GM12878 (cell line): ENCODE results near the gene AGTPBP1. TPM values are rescaled to one million over a fixed set of nuclear protein-coding genes. Genes with fewer than 3 reads are reported as not detected.

Experiments used
- ATAC-seq: fragments of 200-7000 bp; cut with Tn5 transposase; 3 replicates; pipeline ENCODE4 v1.9.1; 2020; ENCODE audit warnings: mild to moderate bottlenecking, moderate library complexity
- BruUV-seq: library from RNA; stranded (reverse); fragments of 400-500 nt; replicated peaks from 2 replicates; lab custom pipeline; 2021; lab: Mats Ljungman, UMichigan
- CTCF ChIA-PET: fragments of 300-600 bp; sonication (Branson Sonifier 250); formaldehyde crosslinking; extraction: SDS; loops from one replicate; lab custom pipeline; 2021; ENCODE audit warnings: inconsistent platforms; lab: Yijun Ruan, JAX
- POLR2A ChIA-PET: fragments of 350-600 bp; formaldehyde crosslinking; extraction: SDS; loops from one replicate; lab custom pipeline; 2021; ENCODE audit warnings: inconsistent platforms; lab: Charles Lee
- RAD21 ChIA-PET: fragments of 300-600 bp; sonication (Branson Sonifier 250); formaldehyde crosslinking; loops from one replicate; lab custom pipeline; 2023; ENCODE audit warnings: antibody characterized with exemption; ENCODE audit not compliant: unreplicated experiment; lab: Charles Lee
- SMC1A ChIA-PET: fragments of 300-600 bp; sonication (Branson Sonifier 250); formaldehyde crosslinking; loops from one replicate; lab custom pipeline; 2023; ENCODE audit not compliant: unreplicated experiment, uncharacterized antibody; lab: Charles Lee
- DNase-seq: peaks from one replicate; pipeline ENCODE4 v3.0.0-alpha.2; 2011; ENCODE audit warnings: low read depth, low spot score
- FAIRE-seq: peaks from 3 replicates; lab custom pipeline; 2011; peaks lifted over from hg19 to GRCh38; lab: Jason Lieb, UNC
- H2AFZ ChIP-seq: 2 replicates; pipeline ENCODE4 v1.6.0; 2011; ENCODE audit warnings: low read depth, low read length, control low read depth; ENCODE audit not compliant: control insufficient read depth
- H3K27ac ChIP-seq: 2 replicates; pipeline ENCODE4 v1.5.1; 2011; ENCODE audit warnings: control low read depth; ENCODE audit not compliant: control insufficient read depth, insufficient read depth
- H3K27me3 ChIP-seq, 2 experiments: replicated peaks in 1 of 2; 2 replicates each; pipeline versions ENCODE4 v1.6.0 to v1.6.1; 2011; ENCODE audit warnings: low read length in 1 of 2; ENCODE audit not compliant: control insufficient read depth in 2 of 2, insufficient read depth in 2 of 2
- H3K36me3 ChIP-seq, 2 experiments: 2 replicates each; pipeline ENCODE4 v1.5.1; 2011; ENCODE audit warnings: low read length in 1 of 2; ENCODE audit not compliant: control insufficient read depth in 2 of 2, insufficient read depth in 2 of 2
- H3K4me1 ChIP-seq: 2 replicates; pipeline ENCODE4 v1.6.1; 2011; ENCODE audit warnings: mild to moderate bottlenecking, low read length, moderate library complexity, mixed read lengths; ENCODE audit not compliant: control insufficient read depth, insufficient read depth
- H3K4me2 ChIP-seq: 2 replicates; pipeline ENCODE4 v1.6.0; 2011; ENCODE audit warnings: control low read depth; ENCODE audit not compliant: control insufficient read depth, insufficient read depth
- H3K4me3 ChIP-seq: fragments of 200-600 bp; sonication (generic); 2 replicates; pipeline ENCODE4 v1.5.1; 2016
- H3K79me2 ChIP-seq: 2 replicates; pipeline ENCODE4 v1.6.0; 2011; ENCODE audit warnings: low read length; ENCODE audit not compliant: control insufficient read depth, insufficient read depth
- H3K9ac ChIP-seq: 2 replicates; pipeline ENCODE4 v1.8.0; 2011; ENCODE audit warnings: low read length, control low read depth, mixed read lengths; ENCODE audit not compliant: control insufficient read depth, insufficient read depth
- H3K9me3 ChIP-seq: replicated peaks from 3 replicates; pipeline ENCODE4 v1.5.1; 2011; ENCODE audit warnings: mild to moderate bottlenecking, low read length; ENCODE audit not compliant: control insufficient read depth, insufficient read depth
- H4K20me1 ChIP-seq: 2 replicates; pipeline ENCODE4 v1.6.0; 2011; ENCODE audit not compliant: control insufficient read depth, insufficient read depth
- ATF7 ChIP-seq: fragments of 450-650 bp; IDR thresholded peaks from 2 replicates; pipeline ENCODE4 v1.6.1; 2016; ENCODE audit warnings: low read depth, mild to moderate bottlenecking
- BHLHE40 ChIP-seq, 2 experiments: fragments of 450-650 bp in 1 of 2; IDR thresholded peaks; 2 replicates each; pipeline ENCODE4 v1.6.1; 2011 to 2017; ENCODE audit warnings: low read depth in 2 of 2, borderline replicate concordance in 1 of 2, improper control_type of control experiment in 1 of 2, low read length in 1 of 2, mild to moderate bottlenecking in 1 of 2
- CBFB ChIP-seq: IDR thresholded peaks from 2 replicates; pipeline ENCODE4 v1.6.1; 2016; ENCODE audit warnings: antibody characterized with exemption, low read depth
- CHD1 ChIP-seq: IDR thresholded peaks from 2 replicates; pipeline ENCODE4 v1.6.1; 2012; ENCODE audit warnings: low read depth, low read length, improper control_type of control experiment
- DPF2 ChIP-seq: fragments of 450-650 bp; IDR thresholded peaks from 2 replicates; pipeline ENCODE4 v1.6.1; 2017; ENCODE audit warnings: mild to moderate bottlenecking
- ESRRA ChIP-seq: IDR thresholded peaks from 2 replicates; pipeline ENCODE4 v1.6.1; 2012; ENCODE audit warnings: mild to moderate bottlenecking, low read length, improper control_type of control experiment
- HDAC2 ChIP-seq: fragments of 200-600 bp; sonication (generic); IDR thresholded peaks from 2 replicates; pipeline ENCODE4 v1.6.1; 2017
- IKZF2 ChIP-seq, 2 experiments: fragments of 450-650 bp; IDR thresholded peaks; 2 replicates each; pipeline ENCODE4 v1.6.1; 2017; ENCODE audit warnings: mild to moderate bottlenecking in 2 of 2, moderate library complexity in 2 of 2
- IRF4 ChIP-seq: IDR thresholded peaks from 2 replicates; pipeline ENCODE4 v1.6.1; 2011; ENCODE audit warnings: low read depth, low read length
- MYB ChIP-seq: fragments of 150-350 bp; IDR thresholded peaks from 2 replicates; pipeline ENCODE4 v1.6.1; 2014; ENCODE audit warnings: mild to moderate bottlenecking, low read depth, low read length, borderline replicate concordance
- POU2F2 ChIP-seq: IDR thresholded peaks from 3 replicates; pipeline ENCODE4 v1.6.1; 2011; ENCODE audit warnings: low read depth, mild to moderate bottlenecking, low read length, borderline replicate concordance
- RAD21 ChIP-seq: IDR thresholded peaks from 2 replicates; pipeline ENCODE4 v1.6.1; 2011; ENCODE audit warnings: mild to moderate bottlenecking, low read depth, low read length, moderate library complexity; ENCODE audit not compliant: insufficient read depth
- RUNX3 ChIP-seq: IDR thresholded peaks from 2 replicates; pipeline ENCODE4 v1.6.1; 2012; ENCODE audit warnings: low read length, inconsistent platforms
- SP1 ChIP-seq: IDR thresholded peaks from one replicate; pipeline ENCODE4 v1.6.1; 2011; ENCODE audit warnings: low read depth, low read length
- SPI1 ChIP-seq: IDR thresholded peaks from 2 replicates; pipeline ENCODE4 v1.6.1; 2011; ENCODE audit warnings: low read depth, mild to moderate bottlenecking, low read length, moderate library complexity, borderline replicate concordance; ENCODE audit not compliant: insufficient read depth
- WGBS: methylation state at CpG from one replicate; pipeline ENCODE4 v1.1.6; 2016; ENCODE audit warnings: low lambda C conversion rate; ENCODE audit not compliant: insufficient replicate concordance, insufficient coverage; ENCODE audit errors: missing lambda C conversion rate; 5-methylcytosine and 5-hydroxymethylcytosine counted together
- in situ Hi-C: fragments of 300-500 bp; cut with MboI; formaldehyde crosslinking; loops from 9 replicates; pipeline ENCODE4 v1.14.3; 2018; ENCODE audit warnings: mixed read lengths
- intact Hi-C: fragments of 100-400 bp; cut with micrococcal nuclease; formaldehyde crosslinking; loops from one replicate; pipeline ENCODE4 v1.14.2; 2022; ENCODE audit not compliant: unreplicated experiment
- polyA plus RNA-seq, 11 experiments: library from polyadenylated mRNA; depleted of rRNA in 4 of 11; unstranded in 6 of 11; stranded (reverse) in 5 of 11; fragments of >200 nt; fragmentation: Nextera tagmentation in 4 of 11; fragmentation: Illumina TruSeq in 1 of 11; extraction: Ambion mirVana in 4 of 11; extraction: Trizol in 1 of 11; gene quantifications; 1 replicate in 1 of 11; 2 replicates in 10 of 11; pipeline versions ENCODE4 v1.2.1 to v1.2.3, GENCODE V29; 2011 to 2016; ENCODE audit warnings: inconsistent platforms in 2 of 11, missing spikeins in 2 of 11, low read depth in 1 of 11
- total RNA-seq, 4 experiments: library from RNA; depleted of rRNA in 3 of 4; stranded (reverse); fragments of >200 nt in 3 of 4; fragmentation: Illumina TruSeq in 1 of 4; extraction: Trizol in 1 of 4; gene quantifications; 2 replicates each; pipeline versions ENCODE4 v1.2.1 to v1.2.3, GENCODE V29; 2013 to 2021
- TF ChIP-seq, protein P1 (sequence below): fragments of 450-650 bp; IDR thresholded peaks from 2 replicates; pipeline ENCODE4 v1.6.1; 2017; ENCODE audit warnings: low read depth, mild to moderate bottlenecking, moderate library complexity
- TF ChIP-seq, protein P2 (sequence below): IDR thresholded peaks from 2 replicates; pipeline ENCODE4 v1.6.1; 2011; ENCODE audit warnings: low read depth, low read length, improper control_type of control experiment, borderline replicate concordance

The AGTPBP1 gene
- total and polyA plus RNA-seq, 10 of the 15 experiments (the other 5 are each of a cell fraction or from before 2014, with no cell fraction given) = 6.1 to 35.2 (median 20.0) TPM

DNA sequence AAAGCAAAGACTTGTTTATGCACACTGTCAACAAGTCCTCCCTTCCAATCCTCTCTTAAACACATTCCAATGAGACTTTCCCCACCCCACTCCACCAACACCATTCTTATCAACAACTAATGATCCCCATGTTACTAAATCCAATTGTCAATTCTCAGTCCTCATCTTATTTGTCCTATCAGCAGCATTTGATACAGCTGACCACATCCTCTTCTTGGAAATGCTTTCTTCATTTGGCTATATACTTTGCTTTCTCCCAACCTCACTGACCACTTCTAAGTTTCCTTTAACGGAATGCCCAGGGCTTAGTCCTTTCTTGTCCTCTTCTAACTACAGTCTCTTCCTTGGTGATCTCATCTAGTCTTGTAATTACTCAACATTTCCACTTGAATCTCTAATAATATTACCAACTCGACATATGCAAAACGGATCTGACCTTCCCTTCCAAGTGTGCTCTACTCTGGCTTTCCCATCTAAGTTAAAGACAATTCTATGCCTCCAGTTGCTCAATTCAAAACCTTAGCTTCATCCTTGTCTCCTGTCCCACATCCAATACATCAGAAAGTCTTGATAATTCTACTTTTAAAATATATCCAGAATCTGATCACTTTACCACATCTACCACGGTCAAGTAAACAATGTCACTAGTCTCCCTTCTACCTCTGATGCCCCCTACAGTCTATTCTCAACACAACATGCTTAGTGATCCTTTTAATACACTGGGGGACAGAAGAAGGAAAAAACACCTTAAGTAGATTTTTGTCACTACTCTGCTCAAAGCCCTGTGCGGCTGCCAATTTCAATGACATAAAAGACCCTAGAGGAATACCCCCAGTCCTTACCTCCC lies 25.5 kb downstream of the AGTPBP1 start (continued):
- TF ChIP-seq ATF7 (peak; percentile 70; the same call in 1 of the 2 replicates), HDAC2 (no peak), IRF4 (peak; percentile 61; the same call in 1 of the 2 replicates), RAD21 (0 out of 2 replicates have a peak, but pooled peaks have one; percentile 28), DPF2 (0 out of 2 replicates have a peak, but pooled peaks have one; percentile 30)
- TF ChIP-seq, protein P1, sequence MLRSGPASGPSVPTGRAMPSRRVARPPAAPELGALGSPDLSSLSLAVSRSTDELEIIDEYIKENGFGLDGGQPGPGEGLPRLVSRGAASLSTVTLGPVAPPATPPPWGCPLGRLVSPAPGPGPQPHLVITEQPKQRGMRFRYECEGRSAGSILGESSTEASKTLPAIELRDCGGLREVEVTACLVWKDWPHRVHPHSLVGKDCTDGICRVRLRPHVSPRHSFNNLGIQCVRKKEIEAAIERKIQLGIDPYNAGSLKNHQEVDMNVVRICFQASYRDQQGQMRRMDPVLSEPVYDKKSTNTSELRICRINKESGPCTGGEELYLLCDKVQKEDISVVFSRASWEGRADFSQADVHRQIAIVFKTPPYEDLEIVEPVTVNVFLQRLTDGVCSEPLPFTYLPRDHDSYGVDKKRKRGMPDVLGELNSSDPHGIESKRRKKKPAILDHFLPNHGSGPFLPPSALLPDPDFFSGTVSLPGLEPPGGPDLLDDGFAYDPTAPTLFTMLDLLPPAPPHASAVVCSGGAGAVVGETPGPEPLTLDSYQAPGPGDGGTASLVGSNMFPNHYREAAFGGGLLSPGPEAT = 0 out of 2 replicates have a peak, but pooled peaks have one; percentile 26

DNA sequence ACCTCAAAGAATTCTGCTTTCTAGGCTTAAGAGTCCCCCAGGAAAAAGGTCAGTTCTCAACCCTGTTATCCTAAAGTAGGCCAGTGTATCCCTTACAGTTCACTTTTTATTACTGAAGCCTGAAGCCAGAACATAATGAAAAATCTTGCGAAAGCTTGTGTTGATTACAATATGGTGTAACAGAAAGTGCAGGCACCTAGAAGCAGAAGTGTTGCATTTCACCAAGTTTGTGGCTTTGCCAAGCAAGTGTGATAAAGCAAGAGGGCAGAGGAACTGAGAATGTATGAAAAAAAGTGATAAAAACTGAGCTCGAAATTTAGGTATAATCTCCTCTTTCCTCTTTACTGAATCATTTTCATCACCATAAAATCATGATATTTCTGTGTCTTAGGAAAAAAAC lies 26.2 kb downstream of the AGTPBP1 start:
- intact Hi-C loops (no loop called here), in situ Hi-C loops (no loop called here)
- H3K9me3 ChIP-seq = no peaks in the 10 kb centered on the region
- FAIRE-seq = peak; percentile 54
- ChIA-PET SMC1A (interaction anchor here (0.6 to 4.0 kb wide), 10 partner anchors 8 to 106 kb away, joined by 3 to 17 read pairs (median 4); partner anchors contain the start of gene AGTPBP1), POLR2A (interaction anchor here (0.9 to 1.5 kb wide), 2 partner anchors 14 to 27 kb away, joined by 3 to 6 read pairs; partner anchors contain the start of gene AGTPBP1), RAD21 (interaction anchor here (2.0 to 2.6 kb wide), 2 partner anchors 17 to 105 kb away, joined by 9 to 10 read pairs; no protein-coding TSS in a partner anchor), CTCF (interaction anchor here (0.8 to 4.0 kb wide), 11 partner anchors 12 to 105 kb away, joined by 3 to 50 read pairs (median 4); no protein-coding TSS in a partner anchor)
- H3K36me3 ChIP-seq = no peaks in the 10 kb centered on the region
- DNase-seq = peak; percentile 62
- H2AFZ ChIP-seq = no peak overlapping the region
- ATAC-seq = peak; percentile 92
- peak overlapping the region; percentile 51 for H3K4me2 ChIP-seq
- peak overlapping the region; percentile 37; the same call in 1 of the 2 replicates for H3K4me3 ChIP-seq
- peak overlapping the region; percentile 49 for H3K27ac ChIP-seq
- 29% methylated on average over 2 of the region's 2 CpGs for WGBS
- no peaks in the 10 kb centered on the region; the same call in 1 of the 2 replicates for H3K79me2 ChIP-seq
- peaks cover 16% of the 10 kb centered on the region for H3K4me1 ChIP-seq
- H3K9ac ChIP-seq = no peak overlapping the region
- H3K27me3 ChIP-seq = no peaks in the 10 kb centered on the region
- no peaks in the 10 kb centered on the region for H4K20me1 ChIP-seq
- BruUV-seq = no TSS peak
- TF ChIP-seq MYB (no peak), ESRRA (no peak), BHLHE40 (IDR thresholded peaks at IDR 0.05; ENCODE audit: borderline replicate concordance in 1 of 2, low read depth in 2 of 2, low read length in 1 of 2) (0 out of 4 replicates have a peak, but pooled peaks have one; percentile 15 to 19), IKZF2 (IDR thresholded peaks at IDR 0.05) (peak in 1 of 2 experiments; percentile 19; a peak in 1 of 4 replicates), POU2F2 (no peak), SP1 (no peak), CBFB (no peak), CHD1 (no peak), SPI1 (peak; percentile 95), RUNX3 (peak; percentile 76), DPF2 (peak; percentile 79; the same call in 1 of the 2 replicates)
- TF ChIP-seq, protein P2, sequence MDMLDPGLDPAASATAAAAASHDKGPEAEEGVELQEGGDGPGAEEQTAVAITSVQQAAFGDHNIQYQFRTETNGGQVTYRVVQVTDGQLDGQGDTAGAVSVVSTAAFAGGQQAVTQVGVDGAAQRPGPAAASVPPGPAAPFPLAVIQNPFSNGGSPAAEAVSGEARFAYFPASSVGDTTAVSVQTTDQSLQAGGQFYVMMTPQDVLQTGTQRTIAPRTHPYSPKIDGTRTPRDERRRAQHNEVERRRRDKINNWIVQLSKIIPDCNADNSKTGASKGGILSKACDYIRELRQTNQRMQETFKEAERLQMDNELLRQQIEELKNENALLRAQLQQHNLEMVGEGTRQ = no peak
- TF ChIP-seq, protein P1 = 0 out of 2 replicates have a peak, but pooled peaks have one; percentile 21
